Stimulated activated effector memory CD8-positive, alpha-beta T cell treated with anti-CD3 and anti-CD28 coated beads, Interleukin-12 subunit alpha, Interleukin-12 subunit beta, amount 100 ng/mL, for 72 hours (primary cell): ENCODE results near the gene SPATA3.
A peak's percentile ranks its signal among the peaks of the same experiment; 100 is the strongest.
"Not testable (repeated sequence)": the region's sequence is repeated elsewhere in the genome, so short reads cannot be mapped to it uniquely, and the experiment has no call there.

Experiments
- ATAC-seq: fragments of 150-1000 bp; cut with Tn5 transposase; 2 replicates; pipeline ENCODE4 v1.10.0; 2021
- DNase-seq, 2 donors: peaks; one replicate each; pipeline ENCODE4 v3.0.0; 2021 to 2022; ENCODE audit warnings: low spot score in 2 of 2
- H3K27ac Mint-ChIP-seq: one replicate; pipeline ENCODE4 v1.8.0; 2022; ENCODE audit warnings: mild to moderate bottlenecking, mixed read lengths
- H3K36me3 Mint-ChIP-seq: one replicate; pipeline ENCODE4 v1.8.0; 2022; ENCODE audit warnings: mild to moderate bottlenecking, mixed read lengths
- H3K4me1 Mint-ChIP-seq: one replicate; pipeline ENCODE4 v1.8.0; 2022; ENCODE audit warnings: mixed read lengths
- H3K4me3 Mint-ChIP-seq: one replicate; pipeline ENCODE4 v1.8.0; 2022; ENCODE audit warnings: mild to moderate bottlenecking, mixed read lengths
- H3K9me3 Mint-ChIP-seq: one replicate; pipeline ENCODE4 v1.8.0; 2022; ENCODE audit warnings: mixed read lengths

SPATA3 gene

GRCh38 chr2:230958820-230959756, 36.8 kb upstream of the SPATA3 start:
- peak overlapping the region; percentile 81 for H3K27ac Mint-ChIP-seq
- H3K4me3 Mint-ChIP-seq = peak overlapping the region; percentile 76
- no peak for ATAC-seq
- DNase-seq = no peak
- H3K9me3 Mint-ChIP-seq = no peaks in the 10 kb centered on the region
- H3K4me1 Mint-ChIP-seq = peaks cover 40% of the 10 kb centered on the region
- H3K36me3 Mint-ChIP-seq = peaks cover 27% of the 10 kb centered on the region

- no peak overlapping the region for H3K27ac Mint-ChIP-seq
- peaks cover 27% of the 10 kb centered on the region for H3K36me3 Mint-ChIP-seq
- no peaks in the 10 kb centered on the region for H3K9me3 Mint-ChIP-seq
- no peak for DNase-seq
- H3K4me1 Mint-ChIP-seq = peaks cover 32% of the 10 kb centered on the region
- H3K4me3 Mint-ChIP-seq = no peak overlapping the region
- no peak for ATAC-seq
Observed at GRCh38 chr2:230960026-230960425, 35.9 kb upstream of the SPATA3 start.

GRCh38 chr2:230961091-230961491, 34.8 kb upstream of the SPATA3 start:
- peaks cover 27% of the 10 kb centered on the region for H3K36me3 Mint-ChIP-seq
- H3K4me1 Mint-ChIP-seq = peaks cover 24% of the 10 kb centered on the region
- no peak for DNase-seq
- H3K27ac Mint-ChIP-seq = no peak overlapping the region
- ATAC-seq = no peak
- H3K9me3 Mint-ChIP-seq = no peaks in the 10 kb centered on the region
- no peak overlapping the region for H3K4me3 Mint-ChIP-seq

GRCh38 chr2:230964136-230964730, 31.7 kb upstream of the SPATA3 start:
- H3K36me3 Mint-ChIP-seq = no peaks in the 10 kb centered on the region
- H3K9me3 Mint-ChIP-seq = no peaks in the 10 kb centered on the region
- ATAC-seq (no peak), DNase-seq (no peak)
- H3K27ac Mint-ChIP-seq = no peak overlapping the region
- no peak overlapping the region for H3K4me3 Mint-ChIP-seq
- peaks cover 7% of the 10 kb centered on the region for H3K4me1 Mint-ChIP-seq

- Mint-ChIP-seq H3K9me3 (no peaks in the 10 kb centered on the region), H3K4me1 (peaks cover 12% of the 10 kb centered on the region), H3K36me3 (no peaks in the 10 kb centered on the region)
Observed at GRCh38 chr2:230967113-230967512, 28.8 kb upstream of the SPATA3 start.

GRCh38 chr2:230968314-230968713, 27.6 kb upstream of the SPATA3 start:
- DNase-seq, H3K27ac Mint-ChIP-seq, ATAC-seq, H3K9me3 Mint-ChIP-seq, H3K36me3 Mint-ChIP-seq, H3K4me3 Mint-ChIP-seq: not testable (repeated sequence)
- H3K4me1 Mint-ChIP-seq = peaks cover 12% of the 10 kb centered on the region

More at GRCh38 chr2:230967113-230967512, 28.8 kb upstream of the SPATA3 start:
- Mint-ChIP-seq H3K27ac (no peak overlapping the region), H3K4me3 (no peak overlapping the region)
- no peak for DNase-seq
- ATAC-seq = no peak

GRCh38 chr2:230968921-230969658, 26.8 kb upstream of the SPATA3 start:
- Mint-ChIP-seq H3K9me3 (no peaks in the 10 kb centered on the region), H3K36me3 (peaks cover 4% of the 10 kb centered on the region), H3K4me1 (peaks cover 18% of the 10 kb centered on the region), H3K4me3 (no peak overlapping the region), H3K27ac (no peak overlapping the region)
- ATAC-seq = no peak
- no peak for DNase-seq

GRCh38 chr2:230969659-230970015, 26.3 kb upstream of the SPATA3 start:
- H3K4me1 Mint-ChIP-seq = peaks cover 24% of the 10 kb centered on the region
- ATAC-seq (no peak), DNase-seq (no peak)
- H3K27ac Mint-ChIP-seq = no peak overlapping the region
- no peak overlapping the region for H3K4me3 Mint-ChIP-seq
- H3K36me3 Mint-ChIP-seq = peaks cover 10% of the 10 kb centered on the region
- no peaks in the 10 kb centered on the region for H3K9me3 Mint-ChIP-seq

- H3K4me3 Mint-ChIP-seq = no peak overlapping the region
- H3K27ac Mint-ChIP-seq = no peak overlapping the region
- ATAC-seq = no peak
- no peaks in the 10 kb centered on the region for H3K9me3 Mint-ChIP-seq
- no peak for DNase-seq
- peaks cover 48% of the 10 kb centered on the region for H3K4me1 Mint-ChIP-seq
- H3K36me3 Mint-ChIP-seq = peaks cover 20% of the 10 kb centered on the region
Observed at GRCh38 chr2:230972046-230972445, 23.9 kb upstream of the SPATA3 start.

GRCh38 chr2:230974096-230974913, 21.6 kb upstream of the SPATA3 start:
- ATAC-seq = peak; percentile 98
- DNase-seq = peak; percentile 57 to 87
- peak overlapping the region; percentile 83 for H3K27ac Mint-ChIP-seq
- no peaks in the 10 kb centered on the region for H3K9me3 Mint-ChIP-seq
- H3K4me3 Mint-ChIP-seq = peak overlapping the region; percentile 48
- peaks cover 51% of the 10 kb centered on the region for H3K4me1 Mint-ChIP-seq
- peaks cover 20% of the 10 kb centered on the region for H3K36me3 Mint-ChIP-seq

GRCh38 chr2:230975927-230976326, 20.0 kb upstream of the SPATA3 start:
- Mint-ChIP-seq H3K36me3 (peaks cover 29% of the 10 kb centered on the region), H3K27ac (peak overlapping the region; percentile 58), H3K4me1 (peaks cover 60% of the 10 kb centered on the region), H3K4me3 (peak overlapping the region; percentile 28), H3K9me3 (no peaks in the 10 kb centered on the region)
- DNase-seq (no peak), ATAC-seq (no peak)

- H3K27ac Mint-ChIP-seq = peak overlapping the region; percentile 58
- peak overlapping the region; percentile 28 for H3K4me3 Mint-ChIP-seq
- DNase-seq (no peak), ATAC-seq (no peak)
- no peaks in the 10 kb centered on the region for H3K9me3 Mint-ChIP-seq
- H3K36me3 Mint-ChIP-seq = peaks cover 29% of the 10 kb centered on the region
- H3K4me1 Mint-ChIP-seq = peaks cover 68% of the 10 kb centered on the region
Observed at GRCh38 chr2:230976671-230977171, 19.2 kb upstream of the SPATA3 start.

- H3K4me1 Mint-ChIP-seq = peaks cover 77% of the 10 kb centered on the region
- no peaks in the 10 kb centered on the region for H3K9me3 Mint-ChIP-seq
- H3K27ac Mint-ChIP-seq = peak overlapping the region; percentile 82
- DNase-seq (no peak), ATAC-seq (no peak)
- H3K4me3 Mint-ChIP-seq = peak overlapping the region; percentile 71
- H3K36me3 Mint-ChIP-seq = peaks cover 31% of the 10 kb centered on the region
Observed at GRCh38 chr2:230980468-230980867, 15.5 kb upstream of the SPATA3 start.

- Mint-ChIP-seq H3K4me3 (peak overlapping the region; percentile 71), H3K27ac (peak overlapping the region; percentile 82), H3K9me3 (no peaks in the 10 kb centered on the region), H3K36me3 (peaks cover 29% of the 10 kb centered on the region), H3K4me1 (peaks cover 73% of the 10 kb centered on the region)
- DNase-seq (peak in 1 of 2 donors; percentile 69), ATAC-seq (peak; percentile 6)
Observed at GRCh38 chr2:230981704-230982103, 14.2 kb upstream of the SPATA3 start.
